K562 (cell line): ENCODE measurements around the gene MBLAC2.

Experiments used
- CBFB ChIP-seq: sonication (generic); formaldehyde crosslinking; IDR thresholded peaks from 2 replicates; pipeline ENCODE4 v1.4.0; 2020; ENCODE audit warnings: mild to moderate bottlenecking, missing genetic modification reagents
- CREB3L1 ChIP-seq: fragments of 450-650 bp; IDR thresholded peaks from 2 replicates; pipeline ENCODE4 v1.6.1; 2014; ENCODE audit warnings: low read depth, mild to moderate bottlenecking, moderate library complexity, borderline replicate concordance
- EP300 ChIP-seq: IDR thresholded peaks from 2 replicates; pipeline ENCODE4 v1.6.1; 2012; ENCODE audit warnings: low read length, improper control_type of control experiment
- MXD1 ChIP-seq: fragments of 250-450 bp; sonication (Bioruptor Pico); IDR thresholded peaks from 2 replicates; pipeline ENCODE4 v1.8.0; 2021; ENCODE audit warnings: borderline replicate concordance, mild to moderate bottlenecking, moderate library complexity; ENCODE audit not compliant: poor library complexity, severe bottlenecking
- POLR2AphosphoS2 ChIP-seq: IDR thresholded peaks from 2 replicates; pipeline ENCODE4 v1.6.1; 2012; ENCODE audit warnings: low read length, improper control_type of control experiment
- REST ChIP-seq, 2 experiments: fragments of 450-650 bp; formaldehyde crosslinking in 1 of 2; IDR thresholded peaks; 2 replicates each; pipeline versions ENCODE4 v1.4.0 to v1.6.1; 2014 to 2020; ENCODE audit warnings: mild to moderate bottlenecking in 2 of 2, borderline replicate concordance in 1 of 2, low read depth in 1 of 2
- SFPQ ChIP-seq: fragments of 200-400 bp; formaldehyde crosslinking; IDR thresholded peaks from 2 replicates; pipeline ENCODE4 v1.6.1; 2017; ENCODE audit warnings: mild to moderate bottlenecking, low read depth, low read length, moderate library complexity
- ZBTB17 ChIP-seq: fragments of 450-650 bp; formaldehyde crosslinking; IDR thresholded peaks from 2 replicates; pipeline ENCODE4 v1.4.0; 2020; ENCODE audit warnings: mild to moderate bottlenecking

GRCh38 chr5:90480699-90481098 lies 6.1 kb upstream of the MBLAC2 start:
- TF ChIP-seq ZBTB17 (no peak), REST (IDR thresholded peaks at IDR 0.05; ENCODE audit: borderline replicate concordance) (no peak), REST (CRISPR knock-in tag; IDR thresholded peaks at IDR 0.05; ENCODE audit: low read depth) (no peak), SFPQ (no peak), POLR2AphosphoS2 (no peak), CBFB (no peak), MXD1 (CRISPR knock-in tag) (no peak), CREB3L1 (no peak), EP300 (no peak)
